HG02981 (cell line): ENCODE results near the gene TMEM234.
A peak's percentile ranks its signal among the peaks of the same experiment; 100 is the strongest.

ENCODE experiments used
- ATAC-seq: cut with Tn5 transposase; IDR thresholded peaks from one replicate; pipeline ENCODE4 v1.9.1; 2021; ENCODE audit warnings: mild to moderate bottlenecking, moderate library complexity; ENCODE audit not compliant: unreplicated experiment

TMEM234 gene

GRCh38 chr1:32240140-32240951, 18.2 kb upstream of the TMEM234 start:
- ATAC-seq = peak; percentile 48

GRCh38 chr1:32239790-32240139, 17.6 kb upstream of the TMEM234 start:
- ATAC-seq = no peak

GRCh38 chr1:32239337-32239736, 17.2 kb upstream of the TMEM234 start:
- ATAC-seq = no peak

GRCh38 chr1:32234792-32235191, 12.6 kb upstream of the TMEM234 start:
- ATAC-seq = no peak

GRCh38 chr1:32232558-32233304, 10.6 kb upstream of the TMEM234 start:
- no peak for ATAC-seq

GRCh38 chr1:32231843-32232432, 9.8 kb upstream of the TMEM234 start:
- no peak for ATAC-seq

GRCh38 chr1:32228771-32229170, 6.6 kb upstream of the TMEM234 start:
- no peak for ATAC-seq

GRCh38 chr1:32224285-32224684, 2.1 kb upstream of the TMEM234 start:
- no peak for ATAC-seq

- no peak for ATAC-seq
Observed at GRCh38 chr1:32223683-32224082, 1.5 kb upstream of the TMEM234 start.

- no peak for ATAC-seq
Observed at GRCh38 chr1:32221581-32221979, 573 bp downstream of the TMEM234 start.

- no peak for ATAC-seq
Observed at GRCh38 chr1:32220746-32221580, 1.2 kb downstream of the TMEM234 start.

GRCh38 chr1:32219022-32219421, 3.1 kb downstream of the TMEM234 start:
- no peak for ATAC-seq

- no peak for ATAC-seq
Observed at GRCh38 chr1:32216566-32216965, 5.6 kb downstream of the TMEM234 start.

GRCh38 chr1:32215629-32216480, 6.3 kb downstream of the TMEM234 start:
- ATAC-seq = peak; percentile 50

- ATAC-seq = no peak
Observed at GRCh38 chr1:32208891-32209328, 13.2 kb downstream of the TMEM234 start, which contains the start of gene DCDC2B. Gene DCDC2B (plus strand): TSS chr1:32209089. CDS start chr1:32209094, 5 bp downstream.

- ATAC-seq = no peak
Observed at GRCh38 chr1:32208469-32208868, 13.7 kb downstream of the TMEM234 start.

- peak; percentile 46 for ATAC-seq
Observed at GRCh38 chr1:32205401-32206370, 16.5 kb downstream of the TMEM234 start, which contains the start of gene IQCC. Gene IQCC (plus strand): TSS chr1:32205671. CDS start chr1:32205682, 11 bp downstream.

GRCh38 chr1:32204943-32205361, 17.2 kb downstream of the TMEM234 start:
- no peak for ATAC-seq
